H1 (cell line): Measurements from ENCODE around the gene PTCH2. TPM values are rescaled to one million over a fixed set of nuclear protein-coding genes. Genes with fewer than 3 reads are reported as not detected.

Experiments
- CTCF ChIA-PET: fragments of 300-600 bp; sonication (Branson Sonifier 250); formaldehyde crosslinking; loops from one replicate; lab custom pipeline; 2021; ENCODE audit not compliant: partially characterized antibody; lab: Charles Lee
- POLR2A ChIA-PET: fragments of 300-600 bp; sonication (Branson Sonifier 250); formaldehyde crosslinking; loops from one replicate; lab custom pipeline; 2021; ENCODE audit warnings: inconsistent platforms; ENCODE audit not compliant: partially characterized antibody; lab: Charles Lee
- DNase-seq, 2 experiments: peaks; one replicate each; pipeline versions ENCODE4 v3.0.0 to v3.0.0-alpha.2; 2010 to 2022; ENCODE audit warnings: low spot score in 2 of 2, low read depth in 1 of 2, mixed read lengths in 1 of 2
- FAIRE-seq: peaks from 2 replicates; lab custom pipeline; 2011; peaks lifted over from hg19 to GRCh38; lab: Jason Lieb, UNC
- H2AFZ ChIP-seq: 2 replicates; pipeline ENCODE4 v1.8.1; 2012; ENCODE audit warnings: low read length, inconsistent platforms
- H2AK5ac ChIP-seq: 2 replicates; pipeline ENCODE4 v1.6.1; 2013; ENCODE audit warnings: low read depth, low read length
- H2BK120ac ChIP-seq: replicated peaks from 2 replicates; pipeline ENCODE3; 2013; ENCODE audit warnings: low read depth, low read length, inconsistent platforms
- H2BK12ac ChIP-seq: 2 replicates; pipeline ENCODE4 v1.6.1; 2013; ENCODE audit warnings: low read depth, low read length
- H2BK15ac ChIP-seq: 2 replicates; pipeline ENCODE4 v1.6.1; 2013; ENCODE audit warnings: low read length
- H2BK20ac ChIP-seq: 2 replicates; pipeline ENCODE4 v1.6.1; 2013; ENCODE audit warnings: low read length
- H2BK5ac ChIP-seq: 2 replicates; pipeline ENCODE4 v1.6.1; 2013; ENCODE audit warnings: low read depth, low read length
- H3K14ac ChIP-seq: 2 replicates; pipeline ENCODE4 v1.6.1; 2013; ENCODE audit warnings: inconsistent platforms; ENCODE audit not compliant: insufficient read length
- H3K18ac ChIP-seq: 2 replicates; pipeline ENCODE4 v1.6.1; 2013; ENCODE audit warnings: low read length; ENCODE audit errors: extremely low read depth
- H3K23ac ChIP-seq: 2 replicates; pipeline ENCODE4 v1.6.1; 2013; ENCODE audit warnings: inconsistent platforms; ENCODE audit not compliant: insufficient read length
- H3K23me2 ChIP-seq: 2 replicates; pipeline ENCODE4 v1.6.1; 2013; ENCODE audit warnings: low read depth, low read length
- H3K27ac ChIP-seq: 2 replicates; pipeline ENCODE4 v1.6.1; 2011; ENCODE audit warnings: low read depth, low read length, inconsistent platforms
- H3K27me3 ChIP-seq, 4 experiments: replicated peaks in 1 of 4; 1 replicate in 1 of 4; 2 replicates in 3 of 4; pipeline versions ENCODE4 v1.6.1 to v1.8.1; 2011 to 2013; ENCODE audit warnings: low read length in 3 of 4, mild to moderate bottlenecking in 3 of 4, inconsistent platforms in 2 of 4, mixed read lengths in 2 of 4, moderate library complexity in 1 of 4; ENCODE audit not compliant: control insufficient read depth in 3 of 4, insufficient read depth in 3 of 4; ENCODE audit errors: extremely low read depth in 1 of 4
- H3K36me3 ChIP-seq, 4 experiments: 2 replicates each; pipeline versions ENCODE4 v1.6.1 to v1.8.1; 2011 to 2013; ENCODE audit warnings: mild to moderate bottlenecking in 4 of 4, low read length in 3 of 4, moderate library complexity in 2 of 4, control low read depth in 1 of 4, inconsistent platforms in 1 of 4; ENCODE audit not compliant: insufficient read depth in 4 of 4, control insufficient read depth in 2 of 4
- H3K4ac ChIP-seq: replicated peaks from 2 replicates; pipeline ENCODE3; 2013; ENCODE audit warnings: low read length, low read depth, mixed read lengths, inconsistent platforms; ENCODE audit not compliant: insufficient read length
- H3K4me1 ChIP-seq, 4 experiments: replicated peaks in 1 of 4; 1 replicate in 1 of 4; 2 replicates in 3 of 4; pipeline versions ENCODE4 v1.6.1 to v1.8.1; 2011 to 2013; ENCODE audit warnings: low read length in 3 of 4, inconsistent platforms in 2 of 4, mixed read lengths in 1 of 4; ENCODE audit not compliant: insufficient read depth in 4 of 4, control insufficient read depth in 3 of 4
- H3K4me2 ChIP-seq, 2 experiments: 2 replicates each; pipeline versions ENCODE4 v1.6.1 to v1.8.1; 2011 to 2013; ENCODE audit warnings: low read depth in 2 of 2, low read length in 2 of 2, control low read depth in 1 of 2, inconsistent platforms in 1 of 2, mild to moderate bottlenecking in 1 of 2; ENCODE audit not compliant: insufficient read depth in 1 of 2
- H3K4me3 ChIP-seq, 4 experiments: fragments of 200-600, 300-600 bp in 1 of 4; sonication (generic), shearing (Covaris generic), sonication (Bioruptor Twin) in 1 of 4; 2 replicates each; pipeline versions ENCODE4 v1.5.1 to v1.8.1; 2011 to 2016; ENCODE audit warnings: low read length in 4 of 4, low read depth in 3 of 4, control low read depth in 2 of 4, inconsistent platforms in 2 of 4, mild to moderate bottlenecking in 2 of 4, mixed read lengths in 1 of 4, moderate library complexity in 1 of 4; ENCODE audit not compliant: insufficient read depth in 2 of 4; ENCODE audit errors: extremely low read depth in 1 of 4
- H3K56ac ChIP-seq: replicated peaks from 2 replicates; pipeline ENCODE3; 2013; ENCODE audit warnings: low read depth, mild to moderate bottlenecking, mixed read lengths, low read length, inconsistent platforms; ENCODE audit not compliant: insufficient read length
- H3K79me1 ChIP-seq: 2 replicates; pipeline ENCODE4 v1.6.1; 2013; ENCODE audit warnings: low read depth, low read length, control low read depth
- H3K79me2 ChIP-seq, 2 experiments: 2 replicates each; pipeline versions ENCODE4 v1.6.1 to v1.8.1; 2012 to 2013; ENCODE audit warnings: low read length in 2 of 2, mild to moderate bottlenecking in 2 of 2, inconsistent platforms in 1 of 2; ENCODE audit not compliant: insufficient read depth in 2 of 2, control insufficient read depth in 1 of 2
- H3K9ac ChIP-seq, 4 experiments: replicated peaks in 1 of 4; 1 replicate in 1 of 4; 2 replicates in 3 of 4; pipeline versions ENCODE4 v1.6.1 to v1.8.1; 2011 to 2013; ENCODE audit warnings: low read depth in 3 of 4, low read length in 3 of 4, control low read depth in 2 of 4, mild to moderate bottlenecking in 2 of 4, moderate library complexity in 2 of 4, inconsistent platforms in 1 of 4; ENCODE audit errors: extremely low read depth in 1 of 4
- H3K9me3 ChIP-seq, 2 experiments: 2 replicates each; pipeline versions ENCODE4 v1.6.1 to v1.8.1; 2012 to 2013; ENCODE audit warnings: mild to moderate bottlenecking in 2 of 2, moderate library complexity in 2 of 2, control low read depth in 1 of 2, inconsistent platforms in 1 of 2, low read depth in 1 of 2, low read length in 1 of 2, mixed read lengths in 1 of 2; ENCODE audit not compliant: insufficient read depth in 2 of 2
- H4K20me1 ChIP-seq, 2 experiments: replicated peaks in 1 of 2; 2 replicates each; pipeline versions ENCODE3 to v1.8.1; 2011 to 2013; ENCODE audit warnings: inconsistent platforms in 2 of 2, low read length in 2 of 2, mild to moderate bottlenecking in 1 of 2; ENCODE audit not compliant: insufficient read depth in 2 of 2, control insufficient read depth in 1 of 2
- H4K5ac ChIP-seq: 2 replicates; pipeline ENCODE4 v1.6.1; 2013; ENCODE audit warnings: low read length, low read depth, mixed read lengths, inconsistent platforms; ENCODE audit not compliant: insufficient read length
- H4K8ac ChIP-seq: 2 replicates; pipeline ENCODE4 v1.8.0; 2013; ENCODE audit warnings: mild to moderate bottlenecking, moderate library complexity, low read length, inconsistent platforms; ENCODE audit not compliant: insufficient read depth; ENCODE audit errors: extremely low read depth
- H4K91ac ChIP-seq: replicated peaks from 2 replicates; pipeline ENCODE3; 2013; ENCODE audit warnings: low read length, mixed read lengths, inconsistent platforms; ENCODE audit not compliant: insufficient read length
- GABPA ChIP-seq: IDR thresholded peaks from 2 replicates; pipeline ENCODE4 v1.6.1; 2011; ENCODE audit warnings: mild to moderate bottlenecking, low read length, moderate library complexity, borderline replicate concordance; ENCODE audit not compliant: insufficient read depth
- WGBS, 2 experiments: shearing (Covaris generic) in 1 of 2; methylation state at CpG; one replicate each; pipeline versions ENCODE4 v1.1.6 to v1.1.7; 2013 to 2015; ENCODE audit warnings: low lambda C conversion rate in 2 of 2, mixed read lengths in 2 of 2, inconsistent platforms in 1 of 2, low coverage in 1 of 2, missing lambda C conversion rate in 1 of 2; ENCODE audit not compliant: insufficient replicate concordance in 2 of 2, insufficient coverage in 1 of 2, insufficient read length in 1 of 2; ENCODE audit errors: extremely low coverage in 1 of 2, missing lambda C conversion rate in 1 of 2; 5-methylcytosine and 5-hydroxymethylcytosine counted together
- polyA plus RNA-seq, 7 experiments: library from polyadenylated mRNA; depleted of rRNA in 3 of 7; stranded (reverse) in 5 of 7; unstranded in 2 of 7; fragments of >200 nt in 5 of 7; fragments of 200-250 nt in 2 of 7; gene quantifications; 1 replicate in 5 of 7; 2 replicates in 1 of 7; 4 replicates in 1 of 7; pipeline versions ENCODE4 v1.2.1 to v1.2.3, GENCODE V29; 2011 to 2013; ENCODE audit warnings: missing spikeins in 2 of 7, mixed read lengths in 2 of 7
- total RNA-seq: library from RNA; stranded (reverse); fragmentation: NEBNext Ultra II Directional; extraction: Animal tissue kit (Norgen Biotek cat#: 25700); gene quantifications from 2 replicates; pipeline ENCODE4 v1.2.1, GENCODE V29; 2021

Gene PTCH2
- total and polyA plus RNA-seq, 2 of the 8 experiments (the other 6 are each of a cell fraction or from before 2014, with no cell fraction given), result 0.35 to 1.2 TPM

- ChIA-PET POLR2A (interaction anchor here (0.6 to 0.7 kb wide), 2 partner anchors 21 to 130 kb away, joined by 3 read pairs; no protein-coding TSS in a partner anchor), CTCF (interaction anchor here (1.4 to 2.1 kb wide), 2 partner anchors 10 to 28 kb away, joined by 4 to 6 read pairs; no protein-coding TSS in a partner anchor)
- no peak for DNase-seq
- H2BK5ac ChIP-seq, result no peak overlapping the region
- H3K36me3 ChIP-seq, result no peaks in the 10 kb centered on the region
- no peak overlapping the region for H3K18ac ChIP-seq
- no peak overlapping the region for H2BK12ac ChIP-seq
- no peaks in the 10 kb centered on the region for H3K23me2 ChIP-seq
- H3K4me3 ChIP-seq, result no peak overlapping the region
- FAIRE-seq, result no peak
- H2AFZ ChIP-seq, result no peak overlapping the region
- H3K9me3 ChIP-seq, result no peaks in the 10 kb centered on the region
- H3K4ac ChIP-seq, result no peak overlapping the region
- H4K8ac ChIP-seq, result no peak overlapping the region
- H3K79me1 ChIP-seq, result no peaks in the 10 kb centered on the region
- H4K20me1 ChIP-seq, result no peaks in the 10 kb centered on the region
- no peaks in the 10 kb centered on the region for H3K27me3 ChIP-seq
- no peak overlapping the region for H3K56ac ChIP-seq
- 92% methylated on average over 7 of the region's 7 CpGs; no CpG with 5 or more reads in 1 of the 2 experiments for WGBS, 2 experiments
- H2BK20ac ChIP-seq, result no peak overlapping the region
- H3K23ac ChIP-seq, result no peak overlapping the region
- H2AK5ac ChIP-seq, result no peak overlapping the region
- H3K27ac ChIP-seq, result no peak overlapping the region
- H3K14ac ChIP-seq, result no peak overlapping the region
- H2BK120ac ChIP-seq, result no peak overlapping the region
- H3K4me2 ChIP-seq, result no peak overlapping the region
- no peak for TF ChIP-seq GABPA
- H3K4me1 ChIP-seq, result no peaks in the 10 kb centered on the region
- no peak overlapping the region for H4K5ac ChIP-seq
- no peak overlapping the region for H4K91ac ChIP-seq
- H3K9ac ChIP-seq, result no peak overlapping the region
- no peaks in the 10 kb centered on the region for H3K79me2 ChIP-seq
- no peak overlapping the region for H2BK15ac ChIP-seq
These were observed 12.7 kb upstream of the PTCH2 start for GRCh38 chr1:44855742-44856141.
